Tibial nerve (tissue), 3 donors: ENCODE data around the gene CFTR.

Source experiments
- POLR2A ChIP-seq, 2 donors: fragments of 450-650 bp; IDR thresholded peaks; one replicate each; pipeline ENCODE4 v1.6.1; 2017; ENCODE audit warnings: antibody characterized with exemption in 2 of 2, mild to moderate bottlenecking in 2 of 2, moderate library complexity in 2 of 2
- TF ChIP-seq, protein P1 (sequence below), 5 experiments: fragments of 200-600 bp in 3 of 5; fragments of 450-650 bp in 2 of 5; sonication (generic) in 3 of 5; IDR thresholded peaks; one replicate each; pipeline ENCODE4 v1.5.1; 2016 to 2019; ENCODE audit warnings: antibody characterized with exemption in 5 of 5, mild to moderate bottlenecking in 3 of 5, moderate library complexity in 2 of 5

DNA sequence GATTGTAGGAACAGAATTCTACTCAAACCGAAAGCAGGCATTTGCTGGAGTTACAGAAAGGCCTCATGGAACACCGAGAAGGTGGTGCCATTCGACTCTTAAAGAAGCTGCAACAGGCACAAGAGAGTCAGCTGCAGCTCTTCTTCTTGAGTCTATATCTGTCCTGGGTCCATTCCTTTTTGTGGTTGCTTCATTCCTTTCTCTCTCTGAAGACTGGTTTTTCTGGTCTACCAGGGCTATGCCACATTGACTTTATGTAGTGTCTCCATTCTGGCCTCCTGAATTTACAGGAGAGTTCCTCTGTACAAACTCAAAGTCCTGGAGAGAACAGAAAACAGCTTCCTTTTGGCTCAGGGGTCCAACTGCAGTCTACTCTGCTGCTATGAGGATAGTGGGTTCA lies 132.8 kb downstream of the CFTR start:
- TF ChIP-seq, protein P1, sequence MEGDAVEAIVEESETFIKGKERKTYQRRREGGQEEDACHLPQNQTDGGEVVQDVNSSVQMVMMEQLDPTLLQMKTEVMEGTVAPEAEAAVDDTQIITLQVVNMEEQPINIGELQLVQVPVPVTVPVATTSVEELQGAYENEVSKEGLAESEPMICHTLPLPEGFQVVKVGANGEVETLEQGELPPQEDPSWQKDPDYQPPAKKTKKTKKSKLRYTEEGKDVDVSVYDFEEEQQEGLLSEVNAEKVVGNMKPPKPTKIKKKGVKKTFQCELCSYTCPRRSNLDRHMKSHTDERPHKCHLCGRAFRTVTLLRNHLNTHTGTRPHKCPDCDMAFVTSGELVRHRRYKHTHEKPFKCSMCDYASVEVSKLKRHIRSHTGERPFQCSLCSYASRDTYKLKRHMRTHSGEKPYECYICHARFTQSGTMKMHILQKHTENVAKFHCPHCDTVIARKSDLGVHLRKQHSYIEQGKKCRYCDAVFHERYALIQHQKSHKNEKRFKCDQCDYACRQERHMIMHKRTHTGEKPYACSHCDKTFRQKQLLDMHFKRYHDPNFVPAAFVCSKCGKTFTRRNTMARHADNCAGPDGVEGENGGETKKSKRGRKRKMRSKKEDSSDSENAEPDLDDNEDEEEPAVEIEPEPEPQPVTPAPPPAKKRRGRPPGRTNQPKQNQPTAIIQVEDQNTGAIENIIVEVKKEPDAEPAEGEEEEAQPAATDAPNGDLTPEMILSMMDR (IDR thresholded peaks at IDR 0.05), result no peak
- no peak for TF ChIP-seq POLR2A (IDR thresholded peaks at IDR 0.05)
